Mesothelial cell of epicardium (in vitro differentiated cells): ENCODE measurements around the gene NMNAT2. TPM values are rescaled to one million over a fixed set of nuclear protein-coding genes. Genes with fewer than 3 reads are reported as not detected.
A peak's percentile ranks its signal among the peaks of the same experiment; 100 is the strongest.

Experiments
- DNase-seq, 2 experiments: peaks; one replicate each; pipeline ENCODE4 v3.0.0; 2021; ENCODE audit warnings: low spot score in 2 of 2; ENCODE audit not compliant: unreplicated experiment in 2 of 2
- H3K27ac Mint-ChIP-seq: 2 replicates; pipeline ENCODE4 v1.8.0; 2021; ENCODE audit warnings: mixed read lengths
- H3K27me3 Mint-ChIP-seq: 2 replicates; pipeline ENCODE4 v1.8.0; 2021; ENCODE audit warnings: low read depth, mixed read lengths
- H3K36me3 Mint-ChIP-seq: 2 replicates; pipeline ENCODE4 v1.8.0; 2021; ENCODE audit warnings: mixed read lengths
- H3K4me1 Mint-ChIP-seq: 2 replicates; pipeline ENCODE4 v1.8.0; 2021; ENCODE audit warnings: mixed read lengths
- H3K4me3 Mint-ChIP-seq: 2 replicates; pipeline ENCODE4 v1.8.0; 2021; ENCODE audit warnings: mild to moderate bottlenecking, moderate library complexity, mixed read lengths
- H3K9me3 Mint-ChIP-seq: 2 replicates; pipeline ENCODE4 v1.8.0; 2021; ENCODE audit warnings: mixed read lengths
- total RNA-seq: library from RNA; stranded (reverse); gene quantifications from 3 replicates; pipeline ENCODE4 v1.2.1, GENCODE V29; 2021
- TF ChIP-seq, protein P1 (sequence below): fragments of 200-600 bp; sonication (generic); IDR thresholded peaks from one replicate; pipeline ENCODE4 v1.5.0; 2021; ENCODE audit warnings: antibody characterized with exemption; ENCODE audit not compliant: unreplicated experiment

Gene NMNAT2
- total RNA-seq, 1 donor from 2014 or later: 1.2 TPM

DNA sequence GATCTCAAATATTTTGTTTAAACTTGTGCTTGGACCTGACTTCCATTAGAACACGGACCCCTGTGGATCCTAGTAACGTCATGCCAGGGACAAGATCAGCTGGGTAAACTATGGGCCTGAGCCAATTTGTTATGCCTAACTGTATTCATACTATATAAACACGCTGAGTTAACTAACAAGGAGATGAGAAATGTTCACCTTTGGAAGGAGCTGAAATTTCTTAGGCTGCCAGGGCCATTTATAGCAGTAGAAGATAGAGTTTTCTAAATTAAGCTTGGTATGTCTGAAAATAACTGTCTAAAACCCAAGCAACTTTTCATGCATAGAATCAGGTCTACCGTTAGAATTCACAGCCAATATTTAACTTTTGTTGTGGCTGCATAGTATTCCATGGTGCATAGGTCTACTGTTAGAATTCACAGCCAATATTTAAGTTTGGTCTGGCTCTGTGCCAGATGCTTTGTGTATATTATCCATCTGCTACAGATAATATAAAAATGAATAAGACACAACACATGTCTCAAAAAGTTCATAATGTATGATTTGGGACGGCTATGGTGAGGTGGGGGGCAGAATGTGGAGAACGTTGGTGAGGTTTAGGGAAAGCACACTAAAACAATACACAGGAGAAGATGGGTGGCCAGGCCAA lies 61.5 kb downstream of the NMNAT2 start:
- Mint-ChIP-seq H3K27ac (no peak overlapping the region), H3K36me3 (peaks cover 2% of the 10 kb centered on the region), H3K9me3 (peaks cover 8% of the 10 kb centered on the region), H3K4me3 (no peak overlapping the region), H3K4me1 (peaks cover 5% of the 10 kb centered on the region), H3K27me3 (no peaks in the 10 kb centered on the region)
- TF ChIP-seq, protein P1, sequence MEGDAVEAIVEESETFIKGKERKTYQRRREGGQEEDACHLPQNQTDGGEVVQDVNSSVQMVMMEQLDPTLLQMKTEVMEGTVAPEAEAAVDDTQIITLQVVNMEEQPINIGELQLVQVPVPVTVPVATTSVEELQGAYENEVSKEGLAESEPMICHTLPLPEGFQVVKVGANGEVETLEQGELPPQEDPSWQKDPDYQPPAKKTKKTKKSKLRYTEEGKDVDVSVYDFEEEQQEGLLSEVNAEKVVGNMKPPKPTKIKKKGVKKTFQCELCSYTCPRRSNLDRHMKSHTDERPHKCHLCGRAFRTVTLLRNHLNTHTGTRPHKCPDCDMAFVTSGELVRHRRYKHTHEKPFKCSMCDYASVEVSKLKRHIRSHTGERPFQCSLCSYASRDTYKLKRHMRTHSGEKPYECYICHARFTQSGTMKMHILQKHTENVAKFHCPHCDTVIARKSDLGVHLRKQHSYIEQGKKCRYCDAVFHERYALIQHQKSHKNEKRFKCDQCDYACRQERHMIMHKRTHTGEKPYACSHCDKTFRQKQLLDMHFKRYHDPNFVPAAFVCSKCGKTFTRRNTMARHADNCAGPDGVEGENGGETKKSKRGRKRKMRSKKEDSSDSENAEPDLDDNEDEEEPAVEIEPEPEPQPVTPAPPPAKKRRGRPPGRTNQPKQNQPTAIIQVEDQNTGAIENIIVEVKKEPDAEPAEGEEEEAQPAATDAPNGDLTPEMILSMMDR: no peak
- no peak for DNase-seq

DNA sequence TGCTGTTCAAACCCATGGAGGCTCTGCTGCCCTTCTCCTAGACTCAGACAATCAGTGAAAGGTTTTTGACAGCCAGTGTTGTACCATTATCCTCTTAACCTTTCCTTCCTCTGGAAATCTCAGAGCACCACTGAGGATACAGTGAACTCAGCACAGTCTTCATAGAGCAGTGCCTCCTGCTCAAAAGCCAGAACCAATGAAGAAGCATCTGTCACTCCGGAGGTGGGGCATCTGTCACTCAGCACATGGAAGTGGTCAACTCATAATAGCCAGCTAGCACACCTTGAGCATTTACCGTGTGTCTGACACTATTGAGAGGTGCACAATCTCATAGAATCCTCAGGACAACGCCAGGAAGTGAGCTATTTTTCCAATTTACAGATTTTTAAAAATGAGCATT lies 62.4 kb downstream of the NMNAT2 start:
- Mint-ChIP-seq H3K27ac (no peak overlapping the region), H3K36me3 (peaks cover 2% of the 10 kb centered on the region), H3K27me3 (no peaks in the 10 kb centered on the region), H3K4me3 (no peak overlapping the region), H3K9me3 (peaks cover 8% of the 10 kb centered on the region), H3K4me1 (peaks cover 5% of the 10 kb centered on the region)
- TF ChIP-seq, protein P1: no peak
- no peak for DNase-seq

DNA sequence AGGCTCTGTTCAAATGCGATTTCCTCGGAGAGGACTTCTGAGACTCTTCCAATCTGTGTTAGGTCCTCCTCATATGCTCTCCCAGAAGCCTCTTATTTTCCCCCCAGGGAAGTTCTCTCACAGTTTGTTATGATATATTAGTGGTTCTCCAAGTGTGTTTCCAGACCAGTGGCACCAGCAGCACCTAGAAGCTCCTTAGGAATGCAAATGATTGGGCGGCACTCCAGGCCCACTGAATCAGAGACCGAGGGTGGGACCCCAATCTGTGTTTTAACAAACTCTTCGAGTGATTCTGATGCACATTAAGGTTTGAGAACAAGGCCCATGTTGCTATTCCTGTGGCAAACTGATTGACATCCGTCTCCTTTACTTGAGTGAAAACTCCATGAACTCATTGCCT lies 63.0 kb downstream of the NMNAT2 start:
- no peak overlapping the region for H3K27ac Mint-ChIP-seq
- peaks cover 2% of the 10 kb centered on the region for H3K36me3 Mint-ChIP-seq
- TF ChIP-seq, protein P1: no peak

DNA sequence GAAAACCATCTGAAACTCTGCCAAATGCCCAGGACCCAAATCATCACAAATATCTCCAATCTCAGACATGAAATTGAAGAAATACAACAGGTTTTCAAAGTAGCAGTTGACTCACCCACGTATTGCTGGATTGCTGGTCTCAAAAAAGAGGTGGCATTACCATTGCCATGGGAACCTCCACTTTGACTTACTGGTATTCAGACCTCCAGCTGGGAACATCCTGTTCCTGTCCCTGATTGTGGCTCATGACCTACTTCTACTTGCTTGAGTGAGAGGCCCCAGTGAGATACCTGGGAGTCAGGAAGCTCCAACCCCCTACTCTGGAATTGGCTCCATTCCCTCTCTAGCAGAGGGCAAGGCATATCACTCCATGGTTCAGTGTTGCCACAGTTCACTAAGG lies 64.6 kb downstream of the NMNAT2 start:
- TF ChIP-seq, protein P1: no peak
- Mint-ChIP-seq H3K27ac (no peak overlapping the region), H3K4me1 (peaks cover 7% of the 10 kb centered on the region), H3K36me3 (peaks cover 2% of the 10 kb centered on the region), H3K4me3 (no peak overlapping the region), H3K27me3 (no peaks in the 10 kb centered on the region), H3K9me3 (peaks cover 8% of the 10 kb centered on the region)
- DNase-seq: no peak

More for the DNA sequence above, 63.0 kb downstream of the NMNAT2 start:
- DNase-seq: no peak
- H3K4me3 Mint-ChIP-seq: no peak overlapping the region
- peaks cover under 1% of the 10 kb centered on the region for H3K4me1 Mint-ChIP-seq
- H3K9me3 Mint-ChIP-seq: peaks cover 8% of the 10 kb centered on the region
- H3K27me3 Mint-ChIP-seq: no peaks in the 10 kb centered on the region

DNA sequence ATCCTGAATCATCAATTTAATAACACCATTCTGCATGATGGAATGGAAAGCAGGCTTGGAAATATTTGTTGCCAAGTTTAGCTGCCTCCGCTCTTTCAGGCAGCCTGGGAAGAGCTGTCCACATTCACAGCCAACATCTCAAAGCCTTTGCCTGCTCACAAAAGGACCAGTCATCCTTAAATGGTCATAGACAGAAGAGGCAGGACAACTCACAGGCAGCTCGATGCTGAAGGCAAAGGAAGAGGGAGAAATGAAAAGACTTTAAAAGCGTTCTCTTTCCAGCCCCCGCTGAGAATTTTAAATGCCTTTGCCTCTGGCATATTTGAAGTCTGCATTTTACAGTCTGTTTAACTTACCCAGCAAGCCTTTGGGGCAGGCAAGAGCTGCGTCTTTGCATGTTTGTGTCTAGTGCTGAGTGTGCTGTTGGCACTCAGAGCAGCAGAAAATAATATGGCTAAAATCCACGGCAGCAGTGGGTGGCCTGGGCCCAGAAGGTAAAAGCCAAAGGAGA lies 68.9 kb downstream of the NMNAT2 start:
- H3K4me1 Mint-ChIP-seq: peaks cover 17% of the 10 kb centered on the region
- H3K27me3 Mint-ChIP-seq: no peaks in the 10 kb centered on the region
- no peaks in the 10 kb centered on the region for H3K36me3 Mint-ChIP-seq
- TF ChIP-seq, protein P1: no peak
- no peaks in the 10 kb centered on the region for H3K9me3 Mint-ChIP-seq
- no peak overlapping the region for H3K4me3 Mint-ChIP-seq
- peak overlapping the region; percentile 69 for H3K27ac Mint-ChIP-seq
- no peak for DNase-seq
